ENCODE results near the gene MACC1.

The MACC1 gene

DNA sequence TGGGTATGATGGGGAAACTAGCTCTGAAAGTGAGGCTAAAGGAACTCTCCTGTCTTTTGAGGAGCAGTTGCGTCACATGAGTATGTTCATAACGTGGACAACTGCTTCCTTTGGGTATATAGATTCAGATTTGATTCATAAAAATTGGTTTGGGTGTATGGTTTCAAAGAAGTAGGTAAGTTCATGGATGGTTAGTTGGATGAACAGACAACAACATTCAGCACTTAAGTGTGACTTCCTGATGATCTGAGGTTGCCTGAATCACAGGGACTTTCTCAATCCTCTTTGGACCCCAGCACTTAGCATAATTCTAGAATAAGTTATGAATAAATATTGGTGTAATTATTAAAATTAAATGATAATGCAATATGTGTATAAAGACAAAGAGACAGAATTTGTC, 43.4 kb downstream of the MACC1 start:
- no peak for TF ChIP-seq JUND (IDR thresholded peaks at IDR 0.05; ENCODE audit: low read depth)
- in situ Hi-C loops (cut with HindIII; ENCODE audit: low pct_unique_long_range_greater_than_20kb, low sequenced_read_pairs), result no loop called here
- no peak for DNase-seq (ENCODE audit: low read depth in 1 of 2, low spot score in 1 of 2)

DNA sequence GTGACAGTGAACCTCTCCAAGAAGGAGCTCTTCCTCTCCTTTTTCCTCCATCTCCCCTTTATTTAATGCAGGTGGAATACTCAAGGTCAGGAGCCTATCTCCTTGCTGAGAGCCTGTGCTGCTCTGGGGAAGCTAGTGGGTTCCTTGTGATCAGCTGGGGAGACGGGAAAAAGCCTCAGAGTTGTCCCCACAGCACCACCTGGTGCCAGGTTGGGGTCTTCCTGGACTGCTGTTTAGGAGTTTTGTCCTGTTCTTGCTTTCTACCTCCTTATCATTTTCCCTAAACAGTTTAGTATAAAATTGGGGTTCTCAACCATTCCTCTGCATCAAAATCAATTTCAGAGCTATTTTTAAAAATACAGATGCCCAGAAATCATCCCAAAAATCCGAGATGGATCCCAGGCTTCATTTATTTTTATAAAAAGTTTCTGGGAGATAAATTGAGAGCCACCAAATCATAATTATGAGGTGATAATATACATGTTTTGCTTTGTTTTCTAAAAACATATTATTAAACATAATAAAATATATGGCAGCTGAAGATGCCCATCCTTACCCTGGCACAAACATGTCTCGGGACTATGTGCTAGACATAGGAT, 44.3 kb downstream of the MACC1 start:
- no peak for TF ChIP-seq JUND (IDR thresholded peaks at IDR 0.05; ENCODE audit: low read depth)
- peak; percentile 47 to 75 for DNase-seq (ENCODE audit: low read depth in 1 of 2, low spot score in 1 of 2)
- in situ Hi-C loops (cut with HindIII; ENCODE audit: low pct_unique_long_range_greater_than_20kb, low sequenced_read_pairs), result no loop called here

DNA sequence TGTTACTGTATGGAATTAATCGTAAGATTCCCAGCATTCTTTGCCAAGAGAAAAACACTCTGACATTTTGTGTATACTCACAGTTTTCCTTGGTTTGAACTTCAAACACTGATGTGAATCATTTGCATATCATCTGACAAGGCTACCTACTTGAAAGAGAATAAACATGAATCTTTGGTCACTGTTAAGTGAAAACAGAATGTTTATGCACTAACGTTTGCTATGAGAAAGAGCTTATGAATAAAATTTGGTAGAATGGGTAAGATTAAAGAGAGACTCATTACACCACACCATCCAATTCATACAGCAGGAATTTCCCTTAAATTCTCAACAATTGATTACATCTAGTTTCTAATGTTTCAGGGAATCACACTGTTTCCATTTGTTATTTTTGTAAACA, 46.6 kb downstream of the MACC1 start:
- no peak for DNase-seq (ENCODE audit: low read depth in 1 of 2, low spot score in 1 of 2)
- TF ChIP-seq JUND (IDR thresholded peaks at IDR 0.05; ENCODE audit: low read depth), result no peak
- in situ Hi-C loops (cut with HindIII; ENCODE audit: low pct_unique_long_range_greater_than_20kb, low sequenced_read_pairs), result no loop called here

DNA sequence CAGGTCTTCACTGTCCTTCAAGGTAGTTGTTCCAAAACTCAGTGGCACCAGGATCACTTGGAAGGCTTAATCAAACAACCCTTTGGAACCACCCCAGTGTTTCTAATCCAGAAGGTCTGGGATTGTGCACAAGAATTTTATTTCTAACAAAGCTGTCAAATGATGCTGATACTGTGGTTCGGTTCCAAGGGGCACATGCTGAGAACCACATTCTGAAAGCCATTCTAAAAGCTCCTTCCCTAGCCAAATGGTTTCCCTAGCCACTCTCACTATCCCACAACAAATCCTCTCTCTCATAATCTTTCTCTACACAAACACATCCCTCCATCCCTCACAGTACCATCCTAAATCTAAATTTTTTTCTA, 52.1 kb downstream of the MACC1 start:
- no peak for TF ChIP-seq JUND (IDR thresholded peaks at IDR 0.05; ENCODE audit: low read depth)
- no peak for DNase-seq (ENCODE audit: low read depth in 1 of 2, low spot score in 1 of 2)
- in situ Hi-C loops (cut with HindIII; ENCODE audit: low pct_unique_long_range_greater_than_20kb, low sequenced_read_pairs), result no loop called here

DNA sequence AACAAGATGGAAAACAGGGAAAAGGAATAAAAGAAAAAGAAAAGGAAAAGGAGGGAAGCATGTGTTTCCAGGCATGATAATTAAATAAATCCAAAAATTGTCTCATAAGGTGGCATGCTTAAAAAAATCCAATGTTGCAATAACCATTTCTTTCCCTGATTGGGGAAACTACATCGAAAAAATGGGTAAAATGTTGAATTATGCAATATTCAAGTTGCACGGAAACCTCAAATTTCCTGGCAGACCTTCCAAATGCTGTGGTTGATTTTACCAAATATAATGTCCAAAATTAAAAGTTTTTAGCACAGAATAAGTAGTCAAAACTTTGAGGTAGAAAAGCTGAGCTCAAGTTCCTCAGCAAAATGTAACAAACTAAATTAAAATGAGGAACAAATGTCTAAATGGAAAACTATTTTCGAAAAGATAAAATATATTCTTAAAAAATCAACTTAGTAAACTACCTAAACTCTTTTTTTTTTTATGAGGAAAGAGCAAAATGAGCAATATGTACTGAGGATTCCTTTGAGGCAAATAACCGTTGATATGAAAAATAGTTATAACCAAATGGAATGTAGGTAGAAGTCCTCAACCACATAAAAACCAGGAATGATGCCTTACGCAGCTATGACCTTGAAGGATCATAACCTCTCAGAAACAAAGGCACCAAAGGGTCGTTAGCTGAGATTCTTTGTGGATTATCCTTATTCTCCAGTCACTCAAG, 52.6 kb downstream of the MACC1 start:
- in situ Hi-C loops (cut with HindIII; ENCODE audit: low pct_unique_long_range_greater_than_20kb, low sequenced_read_pairs), result no loop called here
- no peak for DNase-seq (ENCODE audit: low read depth in 1 of 2, low spot score in 1 of 2)

DNA sequence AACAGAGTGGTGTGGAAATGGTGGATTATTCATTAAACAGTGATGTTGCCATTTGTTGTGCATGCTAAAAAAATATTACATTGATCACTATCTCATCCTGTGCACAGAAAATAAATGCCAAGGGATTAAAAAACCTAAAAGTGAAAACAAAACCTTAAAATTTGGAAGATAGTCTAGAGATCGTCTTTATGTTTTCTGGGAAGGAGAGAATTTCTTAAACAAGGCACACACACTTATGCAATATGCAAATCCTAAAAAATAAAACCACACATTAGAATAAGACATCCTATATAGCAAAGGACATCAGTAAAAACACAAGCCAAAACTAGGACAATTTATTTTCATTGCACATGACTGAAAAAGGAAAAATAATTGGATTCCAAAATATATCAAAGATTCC, 54.5 kb downstream of the MACC1 start:
- in situ Hi-C loops (cut with HindIII; ENCODE audit: low pct_unique_long_range_greater_than_20kb, low sequenced_read_pairs), result no loop called here
- TF ChIP-seq JUND (IDR thresholded peaks at IDR 0.05; ENCODE audit: low read depth), result no peak
- DNase-seq (ENCODE audit: low read depth in 1 of 2, low spot score in 1 of 2), result no peak

More for the DNA sequence above, 52.6 kb downstream of the MACC1 start:
- TF ChIP-seq JUND (IDR thresholded peaks at IDR 0.05; ENCODE audit: low read depth), result no peak

DNA sequence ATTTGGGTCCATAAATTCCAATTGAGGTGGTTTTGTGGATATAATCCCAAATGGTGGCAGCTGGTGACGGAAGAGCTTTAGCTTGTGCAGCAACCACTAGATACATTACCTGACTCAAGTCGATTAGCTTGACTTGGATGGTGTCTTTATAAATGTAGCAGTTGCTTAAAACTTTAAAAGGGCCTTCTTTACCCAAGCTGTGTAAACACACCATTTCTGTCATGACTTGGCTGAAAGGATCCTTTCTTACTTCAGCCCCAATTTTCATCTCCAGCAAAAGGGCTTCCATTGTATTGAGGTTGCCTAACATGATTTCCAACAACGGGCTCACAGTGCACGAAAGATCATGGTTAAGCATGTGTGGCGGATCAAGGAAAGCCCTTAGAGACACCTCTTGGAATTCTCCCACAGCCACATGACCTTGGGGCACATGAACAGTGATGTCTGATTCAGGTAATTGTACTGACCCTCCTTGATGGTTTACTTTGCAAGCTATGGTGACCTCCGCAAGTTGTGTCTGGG, 57.9 kb downstream of the MACC1 start:
- in situ Hi-C loops (cut with HindIII; ENCODE audit: low pct_unique_long_range_greater_than_20kb, low sequenced_read_pairs), result no loop called here
- no peak for TF ChIP-seq JUND (IDR thresholded peaks at IDR 0.05; ENCODE audit: low read depth)
- no peak for DNase-seq (ENCODE audit: low read depth in 1 of 2, low spot score in 1 of 2)

DNA sequence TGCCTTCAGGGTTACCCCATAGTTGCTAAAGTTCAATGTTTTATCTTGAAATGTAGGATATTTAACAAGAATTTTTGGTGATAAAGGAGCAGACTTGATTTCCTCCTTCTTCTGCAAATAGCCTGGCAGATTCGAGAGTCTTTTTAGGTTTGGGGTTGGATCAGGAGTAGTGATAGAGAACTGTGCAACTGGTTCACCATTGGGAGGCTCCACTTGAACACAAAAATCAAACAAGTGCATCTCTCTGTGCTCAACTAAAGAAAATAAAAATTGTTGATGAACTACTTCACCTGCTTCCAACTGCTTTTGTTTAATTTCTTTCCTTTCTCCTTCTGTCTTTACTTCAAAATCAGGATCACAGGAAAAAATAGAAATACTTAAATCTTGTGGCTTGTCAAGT, 58.5 kb downstream of the MACC1 start:
- in situ Hi-C loops (cut with HindIII; ENCODE audit: low pct_unique_long_range_greater_than_20kb, low sequenced_read_pairs), result no loop called here
- peak in 1 of 2 experiments; percentile 35 for DNase-seq (ENCODE audit: low read depth in 1 of 2, low spot score in 1 of 2)
- no peak for TF ChIP-seq JUND (IDR thresholded peaks at IDR 0.05; ENCODE audit: low read depth)

DNA sequence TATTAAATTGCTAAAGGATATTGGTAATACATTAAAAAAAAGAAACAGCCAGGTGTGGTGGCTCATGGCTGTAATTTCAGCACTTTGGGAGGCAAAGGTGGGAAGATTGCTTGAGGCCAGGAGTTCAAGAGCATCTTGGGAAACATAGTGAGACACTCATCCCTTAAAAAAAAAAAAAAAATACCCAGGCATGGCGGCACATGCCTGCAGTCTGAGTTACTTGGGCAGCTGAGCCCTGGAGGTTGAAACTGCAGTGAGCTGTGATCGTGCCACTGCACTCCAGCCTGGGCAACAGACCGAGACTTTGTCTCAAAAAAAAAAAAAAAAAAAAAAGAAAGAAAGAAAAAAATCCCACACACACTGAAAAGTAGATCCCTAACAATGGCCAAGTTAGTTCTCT, 59.7 kb downstream of the MACC1 start:
- in situ Hi-C loops (cut with HindIII; ENCODE audit: low pct_unique_long_range_greater_than_20kb, low sequenced_read_pairs), result no loop called here
- TF ChIP-seq JUND (IDR thresholded peaks at IDR 0.05; ENCODE audit: low read depth), result no peak
- no peak for DNase-seq (ENCODE audit: low read depth in 1 of 2, low spot score in 1 of 2)

DNA sequence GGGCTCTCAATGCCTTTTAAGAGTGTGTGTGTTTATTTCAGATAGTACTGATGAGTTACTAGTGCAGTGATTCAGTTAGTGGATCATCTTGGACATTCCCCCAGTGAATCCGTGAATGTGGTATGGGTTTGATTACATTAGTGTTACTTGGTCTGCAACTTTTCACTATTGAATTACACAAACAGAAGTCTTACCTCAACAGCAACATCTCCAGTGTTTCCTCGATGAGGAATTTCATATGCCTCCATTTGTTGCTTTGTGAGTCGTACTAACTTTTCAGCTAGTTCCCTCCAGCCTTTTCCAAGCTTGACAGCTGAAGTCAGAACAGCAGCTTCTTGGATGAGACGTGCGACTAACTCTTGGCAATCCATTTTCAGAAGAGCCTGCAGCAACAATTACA, 63.2 kb downstream of the MACC1 start:
- in situ Hi-C loops (cut with HindIII; ENCODE audit: low pct_unique_long_range_greater_than_20kb, low sequenced_read_pairs), result no loop called here
- DNase-seq (ENCODE audit: low read depth in 1 of 2, low spot score in 1 of 2), result no peak
- no peak for TF ChIP-seq JUND (IDR thresholded peaks at IDR 0.05; ENCODE audit: low read depth)

DNA sequence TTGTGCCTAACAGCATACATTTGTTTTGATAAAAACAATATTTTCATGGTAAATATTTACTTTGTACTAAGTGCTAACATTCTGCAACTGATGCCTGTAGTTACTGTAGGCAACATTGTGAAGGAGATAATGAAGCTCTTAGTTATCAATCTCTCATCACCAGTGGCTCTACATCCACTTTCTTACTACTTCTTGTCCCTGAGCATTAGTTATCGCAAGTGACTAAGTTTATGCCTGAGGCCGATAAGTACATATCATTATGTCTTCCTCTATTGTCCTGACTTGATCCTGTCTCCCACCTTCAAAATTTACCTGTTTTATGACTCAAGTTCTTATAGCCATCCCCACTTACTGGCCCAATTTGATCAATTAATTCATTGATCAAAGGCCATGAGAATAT, 63.6 kb downstream of the MACC1 start:
- in situ Hi-C loops (cut with HindIII; ENCODE audit: low pct_unique_long_range_greater_than_20kb, low sequenced_read_pairs), result no loop called here
- TF ChIP-seq JUND (IDR thresholded peaks at IDR 0.05; ENCODE audit: low read depth), result no peak
- DNase-seq (ENCODE audit: low read depth in 1 of 2, low spot score in 1 of 2), result no peak

DNA sequence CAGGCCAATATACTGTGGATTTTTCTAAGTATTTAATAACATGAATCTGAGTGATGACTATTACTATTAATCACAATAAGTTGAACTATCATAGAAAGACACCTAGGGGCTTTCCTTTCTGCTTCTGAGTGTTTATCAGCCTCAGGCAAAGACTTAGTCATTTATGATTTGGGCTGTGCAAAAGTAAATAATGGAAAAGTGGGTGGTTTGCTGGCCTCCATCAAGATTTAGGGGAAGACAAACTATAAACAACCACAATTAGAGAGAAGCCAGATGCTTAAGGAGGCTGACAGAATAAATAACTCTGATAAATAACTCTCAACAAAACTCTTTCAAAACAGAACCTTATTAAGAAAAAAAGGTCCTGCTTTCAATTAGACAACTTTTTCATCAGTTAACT, 64.7 kb downstream of the MACC1 start:
- DNase-seq (ENCODE audit: low read depth in 1 of 2, low spot score in 1 of 2), result no peak
- in situ Hi-C loops (cut with HindIII; ENCODE audit: low pct_unique_long_range_greater_than_20kb, low sequenced_read_pairs), result no loop called here
- no peak for TF ChIP-seq JUND (IDR thresholded peaks at IDR 0.05; ENCODE audit: low read depth)

DNA sequence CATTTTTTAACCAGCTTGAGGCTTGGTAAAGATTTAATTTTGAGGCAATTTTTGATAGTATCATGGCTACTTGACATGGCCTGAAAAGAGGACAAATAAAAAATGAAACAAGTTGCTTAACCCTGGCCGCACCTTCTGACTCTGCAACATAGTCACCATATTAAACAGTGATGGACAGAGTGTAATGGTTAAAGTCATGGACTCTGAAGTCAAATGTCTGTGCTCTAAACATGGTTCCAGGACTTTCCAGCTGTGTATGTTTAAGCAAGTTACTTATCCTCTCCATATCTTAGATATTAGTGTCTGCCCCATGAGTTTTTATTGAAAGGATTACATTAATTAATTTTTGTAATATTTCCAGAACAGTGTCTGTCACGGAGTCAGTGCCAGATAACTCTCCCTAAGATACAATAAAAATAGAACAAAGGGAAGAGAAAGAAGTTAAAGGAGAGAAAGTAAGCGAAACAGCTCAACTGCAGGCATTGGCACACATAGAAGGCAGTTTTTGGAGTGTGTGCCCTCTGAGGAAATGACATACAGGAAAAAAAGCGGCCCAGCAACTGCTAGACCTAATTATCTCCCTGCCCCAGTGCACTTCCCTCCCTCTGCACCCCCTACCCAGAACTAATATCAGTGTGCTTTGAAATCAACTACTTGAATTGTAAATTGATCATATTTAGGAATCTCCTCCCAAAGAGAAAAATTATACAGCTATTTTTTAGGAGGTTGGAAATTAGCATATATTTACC, 65.3 kb downstream of the MACC1 start:
- DNase-seq (ENCODE audit: low read depth in 1 of 2, low spot score in 1 of 2), result no peak
- in situ Hi-C loops (cut with HindIII; ENCODE audit: low pct_unique_long_range_greater_than_20kb, low sequenced_read_pairs), result no loop called here
- no peak for TF ChIP-seq JUND (IDR thresholded peaks at IDR 0.05; ENCODE audit: low read depth)
